Endometrial microvascular endothelial cells (primary cell): Measurements from ENCODE around the gene NLRP4. TPM values are rescaled to one million over a fixed set of nuclear protein-coding genes. Genes with fewer than 3 reads are reported as not detected.
"Not testable (repeated sequence)": the region's sequence is repeated elsewhere in the genome, so short reads cannot be mapped to it uniquely, and the experiment has no call there.

Source experiments
- in situ Hi-C: cut with HindIII; loops from 2 replicates; pipeline ENCODE4 v1.10.0; 2017; ENCODE audit warnings: low sequenced_read_pairs, low pct_unique_long_range_greater_than_20kb; ENCODE audit errors: inconsistent ontology term
- total RNA-seq: library from RNA; depleted of rRNA; stranded (reverse); fragments of >200 nt; gene quantifications from one replicate; pipeline ENCODE4 v1.2.3, GENCODE V29; 2015; ENCODE audit errors: inconsistent ontology term

The NLRP4 gene
- total RNA-seq, 1 donor from 2014 or later, result not detected

- in situ Hi-C loops, result no loop called here
Observed at GRCh38 chr19:55866521-55866920, 30.2 kb downstream of the NLRP4 start.

- in situ Hi-C loops, result no loop called here
Observed at GRCh38 chr19:55867101-55867500, 30.8 kb downstream of the NLRP4 start.

GRCh38 chr19:55870736-55871135 lies 34.4 kb downstream of the NLRP4 start:
- in situ Hi-C loops, result no loop called here

GRCh38 chr19:55877211-55877610 lies 40.9 kb downstream of the NLRP4 start:
- in situ Hi-C loops, result no loop called here

- in situ Hi-C loops, result no loop called here
Observed at GRCh38 chr19:55882626-55883025, 46.3 kb downstream of the NLRP4 start.

DNA sequence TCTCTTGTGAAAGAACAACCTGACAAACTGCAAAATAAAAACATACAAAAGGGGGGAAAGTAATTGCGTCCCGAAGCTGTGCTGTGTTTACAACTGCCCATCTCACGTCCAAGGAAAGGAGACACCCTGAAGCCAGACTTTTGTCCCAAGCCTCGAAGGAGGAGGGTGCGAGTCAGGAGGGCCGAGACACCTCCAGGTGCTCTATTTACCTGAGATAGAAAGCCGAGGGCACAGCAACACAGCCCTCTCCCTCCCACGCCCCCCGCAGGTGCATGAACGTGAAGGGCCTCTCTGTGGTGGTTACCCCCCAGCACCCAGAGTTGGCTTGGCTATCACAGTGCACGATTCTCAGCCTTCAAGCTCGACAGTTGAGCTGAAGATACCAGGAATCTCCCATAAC lies 62.6 kb downstream of the NLRP4 start:
- in situ Hi-C loops, result no loop called here

DNA sequence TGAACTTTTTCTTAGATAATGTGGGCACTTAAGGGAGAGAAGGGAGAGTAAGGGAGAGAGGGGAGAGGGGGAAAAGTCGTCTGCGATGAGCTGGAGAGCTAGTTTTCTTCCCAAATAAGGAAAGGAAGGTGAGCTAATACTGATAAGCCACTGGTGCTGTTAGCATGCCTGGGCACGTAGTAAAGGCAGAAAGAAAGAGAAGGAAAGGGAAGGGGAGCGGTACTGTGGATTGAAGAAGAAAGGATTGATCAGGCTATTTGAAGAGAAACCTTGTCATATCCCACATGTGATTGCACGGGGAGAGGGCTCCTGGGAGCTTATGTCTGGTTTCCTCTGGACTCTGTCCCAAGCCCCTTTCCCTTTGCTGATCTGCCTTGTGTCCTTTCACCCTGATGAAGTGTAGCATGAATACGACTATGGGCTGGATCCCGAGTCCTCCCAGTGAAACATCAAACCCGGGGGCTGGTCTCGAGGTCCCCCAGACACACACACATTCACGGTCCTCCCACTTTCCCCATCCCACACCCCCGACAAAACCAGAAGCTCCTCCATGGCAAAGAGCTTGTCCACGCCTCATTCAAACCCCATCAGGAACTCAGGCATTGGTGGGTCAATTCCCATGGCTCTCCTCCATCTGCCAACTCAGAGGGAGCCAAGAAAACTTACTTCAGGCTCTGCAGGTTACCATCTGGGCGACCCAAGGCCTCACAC lies 65.2 kb downstream of the NLRP4 start:
- in situ Hi-C loops, result no loop called here

- in situ Hi-C loops, result no loop called here
Observed at GRCh38 chr19:55902080-55902751, 65.9 kb downstream of the NLRP4 start.

- in situ Hi-C loops, result no loop called here
Observed at GRCh38 chr19:55907286-55907685, 70.9 kb downstream of the NLRP4 start.

- in situ Hi-C loops, result no loop called here
Observed at GRCh38 chr19:55907746-55908145, 71.4 kb downstream of the NLRP4 start.

DNA sequence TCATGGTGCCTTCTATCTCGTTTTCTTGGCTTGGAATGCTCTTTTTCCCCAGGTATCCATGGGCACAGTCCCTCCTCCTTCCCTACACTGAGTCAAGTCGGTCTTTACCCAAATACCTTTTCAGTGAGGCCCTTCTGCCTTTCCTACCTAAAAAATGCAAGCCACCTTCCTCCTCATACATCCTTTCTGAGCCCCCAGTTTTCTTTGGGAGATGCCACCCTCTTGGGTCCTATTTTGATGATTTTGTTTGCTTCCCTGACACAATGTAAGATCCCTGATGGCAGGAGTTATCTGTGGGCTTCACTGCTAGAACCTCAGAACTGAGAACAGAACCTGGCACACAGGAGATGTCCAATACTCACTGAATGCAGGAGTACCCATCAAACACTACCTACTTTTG lies 73.5 kb downstream of the NLRP4 start:
- in situ Hi-C loops, result no loop called here

- in situ Hi-C loops, result no loop called here
Observed at GRCh38 chr19:55912916-55913315, 76.6 kb downstream of the NLRP4 start.

- in situ Hi-C loops, result no loop called here
Observed at GRCh38 chr19:55913643-55914268, 77.4 kb downstream of the NLRP4 start.

- in situ Hi-C loops, result no loop called here
Observed at GRCh38 chr19:55923556-55923955, 87.2 kb downstream of the NLRP4 start.

DNA sequence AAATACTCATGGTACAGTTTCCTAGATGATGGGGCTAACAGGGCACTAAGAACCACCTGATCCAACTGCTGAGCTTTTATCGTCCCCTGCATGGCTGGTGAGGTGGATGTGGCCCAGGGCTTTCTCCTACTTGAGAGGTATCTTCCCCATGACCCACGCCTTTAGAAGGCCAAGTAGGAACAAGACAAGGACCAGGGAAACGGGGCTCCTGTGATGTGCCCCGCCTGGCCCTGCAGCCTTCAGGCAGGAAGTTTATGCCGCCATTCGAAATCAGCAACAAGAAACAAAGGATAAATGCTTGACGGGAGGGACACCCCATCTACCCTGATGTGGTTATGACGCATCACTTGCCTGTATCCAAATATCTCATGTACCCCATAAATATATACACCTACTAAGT lies 91.7 kb downstream of the NLRP4 start:
- in situ Hi-C loops, result no loop called here

- in situ Hi-C loops, result not testable (repeated sequence)
Observed at GRCh38 chr19:55929258-55929657, 92.9 kb downstream of the NLRP4 start.

GRCh38 chr19:55930996-55931515 lies 94.7 kb downstream of the NLRP4 start:
- in situ Hi-C loops, result no loop called here
